Neural cell (in vitro differentiated cells): ENCODE data around the gene PRR5. TPM values are rescaled to one million over a fixed set of nuclear protein-coding genes. Genes with fewer than 3 reads are reported as not detected.
"Not testable (repeated sequence)": the region's sequence is repeated elsewhere in the genome, so short reads cannot be mapped to it uniquely, and the experiment has no call there.

ENCODE experiments used
- H2AFZ ChIP-seq: fragments of 200-600, 300-800 bp; sonication (generic), shearing (Covaris generic); 2 replicates; pipeline ENCODE4 v1.6.0; 2014; ENCODE audit warnings: low read depth, mild to moderate bottlenecking, antibody characterized with exemption, low read length, moderate library complexity
- H3F3A ChIP-seq: fragments of 200-600 bp; shearing (Covaris generic); 2 replicates; pipeline ENCODE4 v1.6.1; 2016; ENCODE audit warnings: mild to moderate bottlenecking, moderate library complexity, mixed read lengths, antibody characterized with exemption, low read length; ENCODE audit not compliant: insufficient read depth, poor library complexity, severe bottlenecking
- H3K27ac ChIP-seq: fragments of 200-600, 300-800 bp; sonication (generic), shearing (Covaris generic); 2 replicates; pipeline ENCODE4 v1.5.1; 2014; ENCODE audit warnings: mild to moderate bottlenecking, low read length, moderate library complexity
- H3K27me3 ChIP-seq: fragments of 300-800, 200-600 bp; sonication (generic), shearing (Covaris generic); 2 replicates; pipeline ENCODE4 v1.6.0; 2014; ENCODE audit warnings: mild to moderate bottlenecking, low read depth, low read length, moderate library complexity; ENCODE audit not compliant: insufficient read depth
- H3K36me3 ChIP-seq: fragments of 300-800, 200-600 bp; sonication (generic), shearing (Covaris generic); 2 replicates; pipeline ENCODE4 v1.5.1; 2014; ENCODE audit warnings: mild to moderate bottlenecking, antibody characterized with exemption, low read length, moderate library complexity; ENCODE audit not compliant: insufficient read depth
- H3K4me2 ChIP-seq: fragments of 300-800, 200-600 bp; sonication (generic), shearing (Covaris generic); 2 replicates; pipeline ENCODE4 v1.6.0; 2014; ENCODE audit warnings: mild to moderate bottlenecking, low read length
- H3K4me3 ChIP-seq: fragments of 300-800, 200-600 bp; sonication (generic), shearing (Covaris generic); 2 replicates; pipeline ENCODE4 v1.5.1; 2014; ENCODE audit warnings: mild to moderate bottlenecking, low read length, moderate library complexity
- H3K79me2 ChIP-seq: fragments of 200-600 bp; shearing (Covaris generic); replicated peaks from 2 replicates; pipeline ENCODE4 v1.6.0; 2014; ENCODE audit warnings: mild to moderate bottlenecking, low read length, moderate library complexity; ENCODE audit not compliant: insufficient read depth
- H3K9ac ChIP-seq: fragments of 300-800, 200-600 bp; sonication (generic), shearing (Covaris generic); 2 replicates; pipeline ENCODE4 v1.6.1; 2016; ENCODE audit warnings: mild to moderate bottlenecking, low read length, mixed read lengths
- H3K9me2 ChIP-seq: fragments of 200-600 bp; shearing (Covaris generic); 2 replicates; pipeline ENCODE4 v1.6.1; 2016; ENCODE audit warnings: mild to moderate bottlenecking, low read length, mixed read lengths; ENCODE audit not compliant: insufficient read depth
- H3K9me3 ChIP-seq: fragments of 200-600, 300-800 bp; sonication (generic), shearing (Covaris generic); 2 replicates; pipeline ENCODE4 v1.6.1; 2016; ENCODE audit warnings: mild to moderate bottlenecking, mixed run types, low read length, moderate library complexity, mixed read lengths
- H4K20me1 ChIP-seq: fragments of 200-600 bp; shearing (Covaris generic); 2 replicates; pipeline ENCODE4 v1.6.1; 2016; ENCODE audit warnings: mild to moderate bottlenecking, mixed run types; ENCODE audit not compliant: insufficient read depth
- EP300 ChIP-seq: fragments of 450-650 bp; conservative IDR thresholded peaks from 2 replicates; pipeline ENCODE4 v1.6.1; 2014; ENCODE audit warnings: antibody characterized with exemption, mild to moderate bottlenecking, moderate library complexity; ENCODE audit not compliant: poor library complexity, severe bottlenecking
- MXI1 ChIP-seq: fragments of 450-650 bp; conservative IDR thresholded peaks from 2 replicates; pipeline ENCODE4 v1.6.1; 2014; ENCODE audit warnings: antibody characterized with exemption, mild to moderate bottlenecking; ENCODE audit not compliant: poor library complexity, severe bottlenecking
- POLR2AphosphoS5 ChIP-seq: IDR thresholded peaks from 2 replicates; pipeline ENCODE4 v1.6.1; 2012
- RAD21 ChIP-seq: fragments of 450-650 bp; conservative IDR thresholded peaks from 2 replicates; pipeline ENCODE4 v1.6.1; 2014; ENCODE audit warnings: antibody characterized with exemption, mild to moderate bottlenecking, moderate library complexity
- SMC3 ChIP-seq: fragments of 450-650 bp; conservative IDR thresholded peaks from 2 replicates; pipeline ENCODE4 v1.6.1; 2014; ENCODE audit warnings: antibody characterized with exemption, mild to moderate bottlenecking, moderate library complexity; ENCODE audit not compliant: poor library complexity
- TAF1 ChIP-seq: IDR thresholded peaks from 2 replicates; pipeline ENCODE4 v1.6.1; 2012; ENCODE audit warnings: low read depth
- polyA plus RNA-seq: library from polyadenylated mRNA; depleted of rRNA; stranded (reverse); fragments of >200 nt; gene quantifications from 2 replicates; pipeline ENCODE4 v1.2.3, GENCODE V29; 2014
- TF ChIP-seq, protein P1 (sequence below): fragments of 450-650 bp; IDR thresholded peaks from 2 replicates; pipeline ENCODE4 v1.5.1; 2014; ENCODE audit warnings: antibody characterized with exemption, mild to moderate bottlenecking, moderate library complexity; ENCODE audit not compliant: poor library complexity, severe bottlenecking

The PRR5 gene
- polyA plus RNA-seq, 1 donor from 2014 or later = 16.2 TPM

DNA sequence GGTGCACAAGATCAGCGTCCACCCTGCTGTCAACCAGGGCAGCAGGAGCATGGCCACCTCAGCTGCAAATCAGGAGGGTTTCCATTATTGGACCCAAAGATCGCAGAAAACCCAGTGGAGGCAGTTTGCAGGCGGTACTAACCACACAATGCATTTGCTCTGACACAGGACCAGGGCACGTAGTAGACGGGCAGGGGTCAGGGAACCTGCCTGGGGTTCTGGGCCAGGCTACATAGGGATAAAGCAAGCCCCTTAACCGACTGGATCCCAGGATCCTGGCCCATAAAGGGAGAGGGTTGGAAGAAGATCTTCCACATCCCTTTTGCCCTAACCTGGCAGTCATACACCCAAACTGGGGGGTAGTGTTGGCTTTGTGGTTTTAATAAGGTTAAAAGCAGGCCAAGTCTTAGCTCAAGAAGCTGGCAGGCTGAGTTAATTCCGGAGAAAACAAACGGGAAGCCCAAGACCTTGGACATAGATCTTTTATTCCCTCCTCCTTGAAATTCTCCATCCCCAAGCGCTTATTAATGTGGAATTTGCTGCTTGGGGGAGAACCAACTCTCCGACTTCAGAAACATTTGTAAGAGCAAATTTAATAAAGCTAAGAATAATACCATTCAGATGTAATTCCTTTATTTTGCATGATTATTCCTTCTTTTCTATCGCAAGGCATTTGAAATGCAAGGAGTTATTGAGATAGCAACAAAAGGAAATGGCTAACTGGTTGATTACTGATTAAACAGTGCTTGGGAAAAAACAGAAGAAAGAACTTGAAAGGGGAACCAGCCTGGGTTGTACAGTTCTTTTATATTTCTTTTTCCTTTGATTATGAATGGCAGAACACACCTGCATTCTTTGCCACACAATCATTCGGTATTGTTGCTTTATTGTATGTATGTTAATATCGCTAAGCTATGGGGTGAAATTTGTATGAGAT is 44.1 kb downstream of the PRR5 start:
- Histone ChIP-seq H3K9me3 (no peaks in the 10 kb centered on the region), H3F3A (no peaks in the 10 kb centered on the region), H3K36me3 (no peaks in the 10 kb centered on the region), H3K9ac (no peak overlapping the region), H3K4me3 (no peak overlapping the region), H3K4me2 (no peak overlapping the region), H3K79me2 (no peaks in the 10 kb centered on the region), H2AFZ (no peak overlapping the region), H4K20me1 (no peaks in the 10 kb centered on the region), H3K27me3 (no peaks in the 10 kb centered on the region), H3K9me2 (no peaks in the 10 kb centered on the region), H3K27ac (no peak overlapping the region)
- TF ChIP-seq, protein P1, sequence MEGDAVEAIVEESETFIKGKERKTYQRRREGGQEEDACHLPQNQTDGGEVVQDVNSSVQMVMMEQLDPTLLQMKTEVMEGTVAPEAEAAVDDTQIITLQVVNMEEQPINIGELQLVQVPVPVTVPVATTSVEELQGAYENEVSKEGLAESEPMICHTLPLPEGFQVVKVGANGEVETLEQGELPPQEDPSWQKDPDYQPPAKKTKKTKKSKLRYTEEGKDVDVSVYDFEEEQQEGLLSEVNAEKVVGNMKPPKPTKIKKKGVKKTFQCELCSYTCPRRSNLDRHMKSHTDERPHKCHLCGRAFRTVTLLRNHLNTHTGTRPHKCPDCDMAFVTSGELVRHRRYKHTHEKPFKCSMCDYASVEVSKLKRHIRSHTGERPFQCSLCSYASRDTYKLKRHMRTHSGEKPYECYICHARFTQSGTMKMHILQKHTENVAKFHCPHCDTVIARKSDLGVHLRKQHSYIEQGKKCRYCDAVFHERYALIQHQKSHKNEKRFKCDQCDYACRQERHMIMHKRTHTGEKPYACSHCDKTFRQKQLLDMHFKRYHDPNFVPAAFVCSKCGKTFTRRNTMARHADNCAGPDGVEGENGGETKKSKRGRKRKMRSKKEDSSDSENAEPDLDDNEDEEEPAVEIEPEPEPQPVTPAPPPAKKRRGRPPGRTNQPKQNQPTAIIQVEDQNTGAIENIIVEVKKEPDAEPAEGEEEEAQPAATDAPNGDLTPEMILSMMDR = no peak
- no peak for TF ChIP-seq POLR2AphosphoS5
- no peak for TF ChIP-seq TAF1

DNA sequence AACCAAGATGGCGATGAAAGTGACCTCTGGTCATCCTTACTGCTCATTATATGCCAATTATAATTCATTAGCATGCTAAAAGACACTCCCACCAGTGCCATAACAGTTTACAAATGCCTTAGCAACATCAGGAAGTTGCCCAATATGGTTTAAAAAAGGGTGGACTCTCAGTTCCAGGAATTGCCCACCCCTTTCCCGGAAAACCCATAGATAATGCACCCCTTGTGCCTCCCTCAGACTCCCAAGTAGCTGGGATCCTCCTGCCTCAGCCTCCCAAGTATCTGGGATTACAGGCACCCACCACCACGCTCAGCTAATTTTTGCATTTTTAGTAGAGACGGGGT is 45.8 kb downstream of the PRR5 start:
- peaks cover 13% of the 10 kb centered on the region for H3K27me3 ChIP-seq
- H3K9ac ChIP-seq, H3K79me2 ChIP-seq, H3K9me2 ChIP-seq, H3K27ac ChIP-seq, H3K9me3 ChIP-seq, H4K20me1 ChIP-seq, H3K4me2 ChIP-seq, H2AFZ ChIP-seq, H3K36me3 ChIP-seq, H3K4me3 ChIP-seq, H3F3A ChIP-seq: not testable (repeated sequence)

DNA sequence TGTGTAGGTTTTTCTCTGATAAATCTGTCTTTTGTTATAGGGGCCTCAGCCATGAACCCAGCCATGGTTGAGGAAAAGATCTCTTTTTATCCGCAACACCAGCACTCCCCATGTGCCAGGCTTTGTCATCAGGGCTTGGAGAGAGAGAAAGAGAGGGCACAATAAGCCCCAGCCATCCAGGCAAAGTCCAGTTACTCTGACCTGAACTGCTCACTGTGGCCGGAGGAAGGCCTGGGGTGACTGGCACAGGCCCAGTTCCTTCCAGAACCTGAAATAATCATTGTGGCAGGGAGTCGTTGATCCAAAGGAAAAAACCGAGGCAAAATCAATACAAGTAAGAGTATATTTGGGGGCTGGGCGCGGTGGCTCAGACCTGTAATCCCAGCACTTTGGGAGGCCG is 46.5 kb downstream of the PRR5 start:
- Histone ChIP-seq H3K4me2 (no peak overlapping the region), H3K27ac (no peak overlapping the region), H3K4me3 (no peak overlapping the region), H3K9me2 (no peaks in the 10 kb centered on the region), H3K9me3 (no peaks in the 10 kb centered on the region), H3K36me3 (no peaks in the 10 kb centered on the region), H3K9ac (no peak overlapping the region), H3K27me3 (peaks cover 21% of the 10 kb centered on the region), H3K79me2 (no peaks in the 10 kb centered on the region), H3F3A (no peaks in the 10 kb centered on the region), H4K20me1 (no peaks in the 10 kb centered on the region), H2AFZ (no peak overlapping the region)
- TF ChIP-seq, protein P1 = no peak
- TF ChIP-seq SMC3 (no peak), TAF1 (no peak), RAD21 (no peak), MXI1 (no peak), POLR2AphosphoS5 (no peak), EP300 (no peak)
